Lower leg skin (tissue), 4 donors: ENCODE results near the gene LZTR1. TPM values are rescaled to one million over a fixed set of nuclear protein-coding genes. Genes with fewer than 3 reads are reported as not detected.
"Not testable (repeated sequence)": the region's sequence is repeated elsewhere in the genome, so short reads cannot be mapped to it uniquely, and the experiment has no call there.

Experiments used
- DNase-seq, 2 donors: peaks; one replicate each; pipeline ENCODE4 v3.0.0-alpha.2; 2019; ENCODE audit warnings: low spot score in 2 of 2
- H3K4me3 ChIP-seq: fragments of 200-600 bp; sonication (generic); 2 replicates; pipeline ENCODE4 v1.5.1; 2017; ENCODE audit warnings: mild to moderate bottlenecking, low read depth; ENCODE audit not compliant: poor library complexity, severe bottlenecking
- CTCF ChIP-seq, 3 donors: fragments of 450-650 bp; IDR thresholded peaks; one replicate each; pipeline ENCODE4 v1.5.1; 2016; ENCODE audit warnings: antibody characterized with exemption in 3 of 3, mild to moderate bottlenecking in 3 of 3, moderate library complexity in 2 of 3
- POLR2A ChIP-seq, 2 donors: fragments of 450-650 bp; IDR thresholded peaks; one replicate each; pipeline ENCODE4 v1.6.1; 2016 to 2017; ENCODE audit warnings: antibody characterized with exemption in 2 of 2, mild to moderate bottlenecking in 1 of 2, moderate library complexity in 1 of 2
- WGBS, 2 donors: methylation state at CpG; one replicate each; pipeline ENCODE4 v1.1.5; 2018; 5-methylcytosine and 5-hydroxymethylcytosine counted together
- intact Hi-C: fragments of 100-400 bp; cut with DNase I; formaldehyde crosslinking; loops from one replicate; pipeline ENCODE4 v1.15.0; 2023; ENCODE audit warnings: low total_unique reads
- microRNA counts, 2 donors: library from miRNA; unstranded; fragments of <30 nt; microRNA quantifications; one replicate each; lab custom pipeline; 2016
- microRNA-seq, 2 donors: library from miRNA; unstranded; fragments of <30 nt; microRNA quantifications; one replicate each; pipeline ENCODE4, GENCODE V29; 2016; ENCODE audit warnings: borderline replicate concordance in 2 of 2, borderline number of aligned reads in 1 of 2
- total RNA-seq, 4 donors: library from RNA; depleted of rRNA; stranded (reverse); fragments of >200 nt; gene quantifications; one replicate each; pipeline ENCODE4 v1.1.0, GENCODE V29; 2016

LZTR1 gene
- total RNA-seq, 4 donors from 2014 or later, result 25.4 to 34.9 (median 28.4) TPM

DNA sequence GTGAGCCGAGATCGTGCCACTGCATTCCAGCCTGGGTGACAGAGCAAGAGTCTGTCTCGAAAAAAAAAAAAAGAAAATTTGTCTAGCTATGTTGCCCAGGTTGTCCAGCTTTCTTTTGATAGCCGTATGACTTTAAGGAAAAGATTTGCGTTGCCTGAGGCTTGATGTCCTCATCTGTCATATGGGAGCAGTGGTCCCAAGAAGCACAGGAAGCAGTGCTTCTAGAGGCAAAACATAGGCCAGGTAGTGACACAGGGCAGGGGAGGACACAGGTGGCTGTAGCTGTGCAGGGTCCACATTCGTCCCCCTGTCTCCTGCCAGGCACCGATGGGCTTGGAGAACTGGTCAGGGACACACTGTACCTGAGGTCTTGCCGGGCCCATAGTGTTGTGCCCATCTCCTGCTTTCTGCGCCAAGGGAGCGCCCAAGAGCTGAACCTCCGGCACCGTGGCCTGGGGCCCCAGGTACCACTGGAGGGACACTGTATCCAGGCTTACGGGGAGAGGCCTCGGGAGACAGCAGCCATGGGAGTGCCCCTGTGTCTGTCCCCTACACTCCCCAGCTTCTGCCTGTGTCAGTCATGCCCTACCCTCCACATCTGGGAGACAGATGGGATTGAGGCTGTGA, 65.1 kb downstream of the LZTR1 start:
- WGBS, 2 donors, result 85 to 87% methylated on average over 9 to 14 of the region's 14 CpGs
- H3K4me3 ChIP-seq, result no peak overlapping the region

GRCh38 chr22:21047730-21048129, 65.6 kb downstream of the LZTR1 start:
- WGBS, 2 donors, result 75 to 96% methylated on average over 6 to 7 of the region's 7 CpGs
- DNase-seq, result no peak
- intact Hi-C loops, result no loop called here

More for the DNA sequence above, 65.1 kb downstream of the LZTR1 start:
- DNase-seq, result no peak
- TF ChIP-seq CTCF (IDR thresholded peaks at IDR 0.05) (no peak), POLR2A (IDR thresholded peaks at IDR 0.05) (no peak)
- intact Hi-C loops, result no loop called here

DNA sequence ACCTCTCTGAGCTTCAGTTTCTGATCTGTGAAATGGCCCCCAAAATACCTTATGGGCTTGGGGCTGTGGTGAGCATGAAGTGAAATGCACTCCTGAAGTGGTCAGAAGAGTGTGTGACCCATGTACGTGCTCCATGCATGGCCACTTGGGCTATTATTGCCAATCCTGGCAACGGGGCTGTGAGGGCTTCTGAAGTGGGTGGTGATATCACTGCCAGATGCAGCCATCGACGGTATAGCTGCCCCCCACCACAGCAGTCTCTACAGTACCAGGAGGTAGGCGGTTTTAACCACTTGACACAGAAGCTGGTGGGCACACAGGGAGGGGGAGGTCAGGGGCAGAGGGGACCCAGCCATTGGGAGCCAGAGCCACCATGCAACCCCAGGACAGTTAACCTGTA, 66.4 kb downstream of the LZTR1 start:
- DNase-seq, intact Hi-C loops, H3K4me3 ChIP-seq: not testable (repeated sequence)
- 76% methylated on average over 5 of the region's 5 CpGs for WGBS, 2 donors

More at GRCh38 chr22:21047730-21048129, 65.6 kb downstream of the LZTR1 start:
- no peak for TF ChIP-seq POLR2A (IDR thresholded peaks at IDR 0.05)
- no peak for TF ChIP-seq CTCF (IDR thresholded peaks at IDR 0.05)
- no peak overlapping the region for H3K4me3 ChIP-seq

MicroRNAs within 50 kb of the gene (microRNA counts, 767-probe panel; counts per million panel counts)
- microRNA hsa-miR-649 (lab: Ali Mortazavi, UCI), result 0 to 358 counts per million in 2 donors

Small RNA genes lying within 50 kb of the gene (microRNA-seq; reads per million reads assigned to microRNA genes)
- gene MIR649, result 0 reads per million in 2 donors

Other genes starting within 250 kb of the LZTR1 start
- not detected for gene SERPIND1, start 208.2 kb upstream of the LZTR1 start, total RNA-seq
- gene PI4KA, start 123.5 kb upstream of the LZTR1 start, total RNA-seq, result 10 to 100 TPM; 42.5 to 81.3 (median 66.1) TPM
- 10 to 100 TPM; 25.0 to 34.4 (median 32.9) TPM for gene SNAP29, start 123.3 kb upstream of the LZTR1 start, total RNA-seq
- gene CRKL, start 64.9 kb upstream of the LZTR1 start, total RNA-seq, result 10 to 100 TPM; 54.3 to 94.1 (median 64.9) TPM
- 1 to 10 TPM in 2 of 4 donors, under 1 TPM in 1, not detected in 1; 0.15 to 3.7 (median 2.0) TPM for gene AIFM3, start 15.0 kb upstream of the LZTR1 start, total RNA-seq
- 10 to 100 TPM; 23.3 to 48.2 (median 45.1) TPM for gene THAP7, start 19.8 kb downstream of the LZTR1 start, total RNA-seq
- 1 to 10 TPM in 2 of 4 donors, under 1 TPM in 2; 0.12 to 2.6 (median 0.87) TPM for gene P2RX6, start 32.9 kb downstream of the LZTR1 start, total RNA-seq
- 1 to 10 TPM; 1.5 to 4.5 (median 2.8) TPM for gene SLC7A4, start 50.3 kb downstream of the LZTR1 start, total RNA-seq
- not detected for gene LRRC74B, start 63.6 kb downstream of the LZTR1 start, total RNA-seq